Dendritic cell treated with granulocyte-macrophage colony-stimulating factor and Interleukin-4, amounts not matched to agents 40 ng/mL and 50 ng/mL, for 4 days (primary cell): ENCODE data around the gene ZNF613.
"Not testable (repeated sequence)": the region's sequence is repeated elsewhere in the genome, so short reads cannot be mapped to it uniquely, and the experiment has no call there.

Source experiments
- H3K27ac Mint-ChIP-seq: one replicate; pipeline ENCODE4 v1.8.0; 2022; ENCODE audit warnings: mild to moderate bottlenecking, mixed read lengths
- H3K27me3 Mint-ChIP-seq: one replicate; pipeline ENCODE4 v1.8.0; 2022; ENCODE audit warnings: mild to moderate bottlenecking, mixed read lengths
- H3K36me3 Mint-ChIP-seq: one replicate; pipeline ENCODE4 v1.8.0; 2022; ENCODE audit warnings: low read depth, mixed read lengths
- H3K4me1 Mint-ChIP-seq: one replicate; pipeline ENCODE4 v1.8.0; 2022; ENCODE audit warnings: low read depth, mixed read lengths
- H3K4me3 Mint-ChIP-seq: one replicate; pipeline ENCODE4 v1.8.0; 2022; ENCODE audit warnings: mild to moderate bottlenecking, moderate library complexity, mixed read lengths
- H3K9me3 Mint-ChIP-seq: one replicate; pipeline ENCODE4 v1.8.0; 2022; ENCODE audit warnings: mixed read lengths
- intact Hi-C: fragments of 100-400 bp; cut with micrococcal nuclease; formaldehyde crosslinking; loops from one replicate; pipeline ENCODE4 v1.15.0; 2022

The ZNF613 gene

GRCh38 chr19:51907981-51908380, 19.3 kb upstream of the ZNF613 start:
- intact Hi-C loops, H3K4me3 Mint-ChIP-seq, H3K27ac Mint-ChIP-seq: not testable (repeated sequence)
- Mint-ChIP-seq H3K9me3 (peaks cover 83% of the 10 kb centered on the region), H3K27me3 (peaks cover 27% of the 10 kb centered on the region), H3K36me3 (peaks cover 39% of the 10 kb centered on the region), H3K4me1 (peaks cover 13% of the 10 kb centered on the region)

DNA sequence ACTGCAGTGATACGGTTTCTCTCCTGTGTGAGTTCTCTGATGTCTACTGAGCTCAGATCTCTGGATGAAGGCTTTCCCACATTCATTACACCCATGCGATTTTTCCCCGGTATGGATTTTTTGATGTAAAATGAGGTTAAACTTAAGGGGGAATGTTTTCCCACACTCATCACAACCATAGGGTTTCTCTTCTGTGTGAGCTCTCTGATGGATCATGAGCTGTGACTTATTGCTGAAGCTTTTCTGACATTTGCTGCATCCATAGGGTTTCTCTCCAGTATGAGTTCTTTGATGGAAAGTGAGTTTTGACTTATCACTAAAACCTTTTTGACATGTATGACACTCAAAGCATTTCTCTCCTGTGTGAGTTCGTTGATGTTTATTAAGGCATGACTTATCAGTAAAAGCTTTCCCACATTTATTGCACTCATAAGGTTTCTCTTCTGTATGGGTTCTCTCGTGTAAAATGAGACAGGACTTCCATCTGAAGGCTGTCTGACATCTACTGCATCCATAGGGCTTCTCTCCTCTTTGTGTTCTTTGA, 11.9 kb upstream of the ZNF613 start:
- Mint-ChIP-seq H3K9me3 (peaks cover 94% of the 10 kb centered on the region), H3K27me3 (no peaks in the 10 kb centered on the region), H3K4me3 (no peak overlapping the region), H3K4me1 (no peaks in the 10 kb centered on the region), H3K27ac (no peak overlapping the region), H3K36me3 (no peaks in the 10 kb centered on the region)
- intact Hi-C loops = no loop called here

GRCh38 chr19:51916167-51916566, 11.1 kb upstream of the ZNF613 start:
- H3K9me3 Mint-ChIP-seq = peaks cover 94% of the 10 kb centered on the region
- no peaks in the 10 kb centered on the region for H3K4me1 Mint-ChIP-seq
- H3K27ac Mint-ChIP-seq = no peak overlapping the region
- no peaks in the 10 kb centered on the region for H3K27me3 Mint-ChIP-seq
- no peak overlapping the region for H3K4me3 Mint-ChIP-seq
- no peaks in the 10 kb centered on the region for H3K36me3 Mint-ChIP-seq
- intact Hi-C loops = no loop called here

DNA sequence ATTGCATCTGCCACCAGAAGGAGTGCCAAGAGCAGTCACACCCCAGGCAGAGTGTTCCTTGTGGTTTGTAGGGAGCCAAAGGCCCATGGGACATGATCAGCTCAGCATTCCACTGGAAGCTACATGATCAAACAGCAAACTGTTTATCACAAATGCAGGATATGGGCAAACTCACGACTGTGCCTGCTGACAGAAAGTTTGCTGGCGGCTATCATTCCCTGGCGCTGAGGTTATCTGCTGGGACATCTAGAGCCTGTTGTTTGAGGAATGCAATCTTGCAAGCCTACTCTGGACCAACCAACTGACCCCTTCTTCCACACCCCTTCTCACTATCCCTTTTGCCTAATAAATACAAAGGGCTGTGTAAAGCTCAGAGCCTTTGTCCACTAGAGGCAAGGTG, 7.7 kb upstream of the ZNF613 start:
- H3K27ac Mint-ChIP-seq = no peak overlapping the region
- H3K36me3 Mint-ChIP-seq = peaks cover 7% of the 10 kb centered on the region
- H3K4me1 Mint-ChIP-seq = no peaks in the 10 kb centered on the region
- no peak overlapping the region for H3K4me3 Mint-ChIP-seq
- H3K27me3 Mint-ChIP-seq = no peaks in the 10 kb centered on the region
- peaks cover 97% of the 10 kb centered on the region for H3K9me3 Mint-ChIP-seq
- intact Hi-C loops = no loop called here

- peaks cover 95% of the 10 kb centered on the region for H3K9me3 Mint-ChIP-seq
- H3K4me1 Mint-ChIP-seq = peaks cover 7% of the 10 kb centered on the region
- peaks cover 15% of the 10 kb centered on the region for H3K36me3 Mint-ChIP-seq
- H3K27me3 Mint-ChIP-seq = no peaks in the 10 kb centered on the region
- H3K4me3 Mint-ChIP-seq = no peak overlapping the region
- H3K27ac Mint-ChIP-seq = no peak overlapping the region
- intact Hi-C loops = no loop called here
Observed at GRCh38 chr19:51921949-51922348, 5.3 kb upstream of the ZNF613 start.

DNA sequence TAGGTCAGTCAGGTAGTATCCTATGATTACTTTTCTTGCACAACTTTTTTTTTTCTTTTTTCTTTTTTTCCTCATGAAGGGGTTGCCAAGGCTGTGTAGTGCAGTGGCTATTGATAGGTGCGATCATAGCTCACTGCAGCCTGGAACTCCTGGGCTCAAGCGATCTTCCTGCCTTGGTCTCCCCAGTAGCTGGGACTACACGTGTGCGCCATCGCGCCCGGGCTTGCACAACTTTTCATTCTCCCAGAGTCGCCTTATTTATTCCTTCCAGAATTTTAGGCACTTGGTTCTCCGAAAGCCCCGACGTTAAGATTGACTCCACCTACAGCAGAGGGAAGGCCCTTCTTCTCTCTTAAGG, 867 bp upstream of the ZNF613 start:
- peaks cover 58% of the 10 kb centered on the region for H3K36me3 Mint-ChIP-seq
- peaks cover 77% of the 10 kb centered on the region for H3K9me3 Mint-ChIP-seq
- H3K4me3 Mint-ChIP-seq = peak overlapping the region; percentile 95
- H3K4me1 Mint-ChIP-seq = peaks cover 21% of the 10 kb centered on the region
- H3K27me3 Mint-ChIP-seq = no peaks in the 10 kb centered on the region
- H3K27ac Mint-ChIP-seq = peak overlapping the region; percentile 94
- intact Hi-C loops = loop anchor here (5.0 kb wide), 1 partner anchor 81 kb away; the partner anchor contains the start of gene ZNF615

GRCh38 chr19:51927859-51928258, 587 bp downstream of the ZNF613 start:
- intact Hi-C loops = loop anchor here (1.0 to 5.0 kb wide), 2 partner anchors 23 to 79 kb away; partner anchors contain the start of genes ZNF615 and ZNF649
- peaks cover 21% of the 10 kb centered on the region for H3K4me1 Mint-ChIP-seq
- H3K27ac Mint-ChIP-seq = peak overlapping the region; percentile 94
- peaks cover 72% of the 10 kb centered on the region for H3K9me3 Mint-ChIP-seq
- H3K4me3 Mint-ChIP-seq = peak overlapping the region; percentile 95
- peaks cover 66% of the 10 kb centered on the region for H3K36me3 Mint-ChIP-seq
- no peaks in the 10 kb centered on the region for H3K27me3 Mint-ChIP-seq

GRCh38 chr19:51931921-51932320, 4.6 kb downstream of the ZNF613 start:
- H3K4me1 Mint-ChIP-seq = peaks cover 14% of the 10 kb centered on the region
- no peak overlapping the region for H3K27ac Mint-ChIP-seq
- intact Hi-C loops = loop anchor here (5.0 kb wide), 1 partner anchor 45 kb away; the partner anchor contains the start of gene ZNF577
- H3K27me3 Mint-ChIP-seq = no peaks in the 10 kb centered on the region
- no peak overlapping the region for H3K4me3 Mint-ChIP-seq
- peaks cover 74% of the 10 kb centered on the region for H3K9me3 Mint-ChIP-seq
- H3K36me3 Mint-ChIP-seq = peaks cover 98% of the 10 kb centered on the region

DNA sequence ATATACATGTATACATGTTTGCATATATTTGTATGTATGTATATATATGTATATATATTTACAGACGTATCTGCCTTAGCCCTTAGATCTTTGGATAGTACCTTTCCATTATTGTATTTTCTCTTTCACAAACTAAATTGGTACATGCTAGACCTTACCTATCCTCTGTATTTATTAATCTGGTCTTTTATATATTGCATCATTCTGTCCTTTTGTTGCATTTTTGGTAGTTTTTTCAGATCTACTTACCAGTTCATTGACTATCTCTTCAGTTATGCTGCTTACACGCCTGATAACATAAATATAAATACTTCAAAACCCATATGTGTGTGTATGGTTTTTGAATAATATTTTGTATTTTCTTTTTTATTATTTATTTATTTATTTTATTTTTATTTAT, 11.7 kb downstream of the ZNF613 start:
- H3K9me3 Mint-ChIP-seq = peaks cover 100% of the 10 kb centered on the region
- H3K4me3 Mint-ChIP-seq = no peak overlapping the region
- intact Hi-C loops = no loop called here
- no peaks in the 10 kb centered on the region for H3K27me3 Mint-ChIP-seq
- peaks cover 100% of the 10 kb centered on the region for H3K36me3 Mint-ChIP-seq
- H3K27ac Mint-ChIP-seq = no peak overlapping the region
- no peaks in the 10 kb centered on the region for H3K4me1 Mint-ChIP-seq

- Mint-ChIP-seq H3K9me3 (peaks cover 100% of the 10 kb centered on the region), H3K27ac (no peak overlapping the region), H3K4me1 (no peaks in the 10 kb centered on the region), H3K36me3 (peaks cover 55% of the 10 kb centered on the region), H3K4me3 (no peak overlapping the region), H3K27me3 (no peaks in the 10 kb centered on the region)
- intact Hi-C loops = no loop called here
Observed at GRCh38 chr19:51944798-51945552, 17.7 kb downstream of the ZNF613 start.

DNA sequence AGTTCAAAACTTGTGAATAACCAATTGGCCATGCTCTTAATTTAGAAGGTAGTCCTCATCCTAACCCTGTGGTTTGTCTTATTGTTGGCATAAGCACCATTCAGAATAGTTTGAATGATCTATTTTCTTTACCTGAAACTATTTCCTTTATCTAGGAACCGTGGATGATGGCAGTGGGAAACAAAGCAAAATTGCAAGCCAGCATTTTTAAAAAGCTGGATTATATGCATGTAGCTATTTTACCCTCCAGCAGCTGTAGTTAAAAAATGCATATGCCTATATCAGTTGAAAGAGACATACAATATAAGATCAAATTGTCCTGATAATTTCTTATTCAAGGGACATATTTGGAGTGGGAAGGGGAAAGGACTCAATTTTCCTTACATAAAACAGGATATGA, 19.3 kb downstream of the ZNF613 start:
- intact Hi-C loops = no loop called here
- Mint-ChIP-seq H3K27ac (no peak overlapping the region), H3K9me3 (peaks cover 100% of the 10 kb centered on the region), H3K4me1 (no peaks in the 10 kb centered on the region), H3K36me3 (peaks cover 38% of the 10 kb centered on the region), H3K27me3 (no peaks in the 10 kb centered on the region), H3K4me3 (no peak overlapping the region)

DNA sequence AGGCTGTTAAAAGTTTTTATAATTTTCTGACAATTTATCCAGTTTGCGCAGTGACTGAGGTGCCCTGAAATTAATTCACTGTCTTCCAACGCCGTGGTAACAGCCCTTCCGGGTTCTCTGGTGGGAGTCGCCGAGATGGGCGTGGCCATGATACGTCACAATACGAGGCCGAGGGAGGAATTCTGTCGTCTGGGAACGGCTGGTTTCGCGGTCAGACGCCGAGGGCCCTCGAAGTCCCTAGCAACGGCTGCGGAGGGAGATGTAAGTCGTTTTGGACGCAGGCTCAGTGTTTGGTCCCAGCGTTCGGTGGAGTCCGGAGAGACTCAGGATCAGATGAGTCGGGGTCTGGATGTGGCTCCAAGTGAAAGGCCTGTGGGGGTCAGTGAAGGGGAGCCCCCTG, 21.7 kb downstream of the ZNF613 start:
- H3K27me3 Mint-ChIP-seq = no peaks in the 10 kb centered on the region
- H3K4me3 Mint-ChIP-seq = no peak overlapping the region
- H3K4me1 Mint-ChIP-seq = no peaks in the 10 kb centered on the region
- H3K9me3 Mint-ChIP-seq = peaks cover 93% of the 10 kb centered on the region
- no peak overlapping the region for H3K27ac Mint-ChIP-seq
- H3K36me3 Mint-ChIP-seq = peaks cover 15% of the 10 kb centered on the region
- intact Hi-C loops = no loop called here

- peaks cover 88% of the 10 kb centered on the region for H3K9me3 Mint-ChIP-seq
- H3K4me1 Mint-ChIP-seq, H3K27ac Mint-ChIP-seq, H3K27me3 Mint-ChIP-seq, H3K36me3 Mint-ChIP-seq, H3K4me3 Mint-ChIP-seq, intact Hi-C loops: not testable (repeated sequence)
Observed at GRCh38 chr19:51957846-51958245, 30.6 kb downstream of the ZNF613 start.

DNA sequence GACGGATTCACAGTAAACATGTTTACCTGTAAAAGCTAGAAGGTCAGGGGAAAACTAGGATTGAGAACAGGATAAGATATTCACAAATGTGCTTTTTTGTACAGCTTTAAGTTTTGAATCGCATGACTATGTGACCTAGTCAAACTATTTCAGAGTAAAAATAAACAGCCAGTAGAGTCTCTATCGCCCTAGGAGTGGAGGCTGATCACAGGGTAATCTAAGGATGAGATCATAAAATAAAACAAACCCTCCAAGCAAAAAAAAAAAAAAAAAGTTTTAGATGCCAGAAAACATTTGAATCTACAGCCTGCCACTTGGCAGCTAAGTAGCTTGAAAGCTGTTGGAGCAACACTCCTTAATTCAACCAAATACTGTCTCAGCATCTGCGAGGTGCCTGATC, 32.5 kb downstream of the ZNF613 start:
- Mint-ChIP-seq H3K4me1 (no peaks in the 10 kb centered on the region), H3K27me3 (no peaks in the 10 kb centered on the region), H3K36me3 (peaks cover 22% of the 10 kb centered on the region), H3K27ac (no peak overlapping the region), H3K4me3 (no peak overlapping the region), H3K9me3 (peaks cover 95% of the 10 kb centered on the region)
- intact Hi-C loops = no loop called here
